Smooth muscle cell of the brain vasculature (primary cell): ENCODE measurements around the gene NLK.

ENCODE experiments used
- DNase-seq: peaks from one replicate; pipeline ENCODE4 v3.0.0-alpha.2; 2012; ENCODE audit warnings: low read depth, low spot score

The NLK gene

GRCh38 chr17:28040406-28040805, 2.1 kb upstream of the NLK start:
- DNase-seq = no peak

GRCh38 chr17:28041068-28041843, 1.2 kb upstream of the NLK start:
- DNase-seq = peak; percentile 98

GRCh38 chr17:28041844-28042656, 427 bp upstream of the NLK start:
- DNase-seq = no peak

- DNase-seq = no peak
Measured at GRCh38 chr17:28042721-28043291, 329 bp downstream of the NLK start.

- DNase-seq = no peak
Measured at GRCh38 chr17:28043296-28043695, 819 bp downstream of the NLK start.

- DNase-seq = no peak
Measured at GRCh38 chr17:28043741-28044140, 1.3 kb downstream of the NLK start.

GRCh38 chr17:28045304-28045703, 2.8 kb downstream of the NLK start:
- no peak for DNase-seq

- DNase-seq = no peak
Measured at GRCh38 chr17:28046034-28046825, 3.8 kb downstream of the NLK start.

GRCh38 chr17:28047806-28048205, 5.3 kb downstream of the NLK start:
- no peak for DNase-seq

GRCh38 chr17:28049071-28049470, 6.6 kb downstream of the NLK start:
- no peak for DNase-seq

GRCh38 chr17:28053044-28053670, 10.7 kb downstream of the NLK start:
- DNase-seq = no peak

- DNase-seq = no peak
Measured at GRCh38 chr17:28053725-28054124, 11.2 kb downstream of the NLK start.

- no peak for DNase-seq
Measured at GRCh38 chr17:28055546-28056275, 13.2 kb downstream of the NLK start.

- no peak for DNase-seq
Measured at GRCh38 chr17:28056276-28056620, 13.8 kb downstream of the NLK start.

- DNase-seq = no peak
Measured at GRCh38 chr17:28057731-28058246, 15.3 kb downstream of the NLK start.

GRCh38 chr17:28059675-28060074, 17.2 kb downstream of the NLK start:
- DNase-seq = no peak

GRCh38 chr17:28065706-28066105, 23.2 kb downstream of the NLK start:
- DNase-seq = no peak

GRCh38 chr17:28069061-28069460, 26.6 kb downstream of the NLK start:
- no peak for DNase-seq

GRCh38 chr17:28071179-28071578, 28.7 kb downstream of the NLK start:
- DNase-seq = no peak

- DNase-seq = peak; percentile 33
Measured at GRCh38 chr17:28071891-28072606, 29.6 kb downstream of the NLK start.
